Measurements from ENCODE around the gene KRTAP4-11.
"Not testable (repeated sequence)": the region's sequence is repeated elsewhere in the genome, so short reads cannot be mapped to it uniquely, and the experiment has no call there.

KRTAP4-11 gene

GRCh38 chr17:41111151-41111885, 6.9 kb downstream of the KRTAP4-11 start:
- no peak overlapping the region for H3K4me3 ChIP-seq (ENCODE audit: low read depth, low read length)
- TF ChIP-seq POLR2A (IDR thresholded peaks at IDR 0.05; ENCODE audit: extremely low read depth, insufficient read length) = no peak
- TF ChIP-seq CTCF (IDR thresholded peaks at IDR 0.05; ENCODE audit: low read depth, low read length) = no peak
- no peak for TF ChIP-seq MAX (IDR thresholded peaks at IDR 0.05; ENCODE audit: low read depth, low read length)
- TF ChIP-seq MYC (IDR thresholded peaks at IDR 0.05; ENCODE audit: low read depth, low read length) = no peak
- no peak for DNase-seq (ENCODE audit: low read depth)

- DNase-seq (ENCODE audit: low read depth) = not testable (repeated sequence)
These were observed 9.3 kb downstream of the KRTAP4-11 start for GRCh38 chr17:41108728-41109386.

DNA sequence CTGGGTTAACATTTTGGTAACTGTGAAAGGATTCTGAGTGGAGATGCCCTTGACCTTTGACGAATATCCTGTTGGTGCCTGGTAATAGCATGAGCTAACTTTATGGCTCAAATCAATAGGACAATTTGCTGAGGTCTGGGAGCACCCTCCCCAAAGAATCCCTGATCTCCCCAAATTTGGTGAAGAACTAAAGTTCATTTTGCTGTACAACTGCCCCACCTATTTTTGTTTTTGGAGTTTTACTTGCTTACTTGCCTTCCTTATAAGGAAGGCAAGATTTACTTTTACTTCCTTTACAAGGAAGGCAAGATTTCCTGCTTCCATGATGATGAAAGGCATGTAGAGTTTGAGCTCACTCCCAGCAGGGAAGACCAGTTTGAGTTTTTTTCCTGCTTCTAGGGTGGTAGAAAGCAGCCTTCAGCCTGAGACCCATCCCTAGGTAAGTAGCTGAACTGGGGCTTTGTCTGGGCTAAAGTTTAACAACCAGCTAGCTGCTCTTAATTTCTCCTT, 10.2 kb downstream of the KRTAP4-11 start:
- TF ChIP-seq CTCF (IDR thresholded peaks at IDR 0.05; ENCODE audit: low read depth, low read length) = no peak
- no peak for TF ChIP-seq MYC (IDR thresholded peaks at IDR 0.05; ENCODE audit: low read depth, low read length)
- TF ChIP-seq POLR2A (IDR thresholded peaks at IDR 0.05; ENCODE audit: extremely low read depth, insufficient read length) = no peak
- no peak for TF ChIP-seq MAX (IDR thresholded peaks at IDR 0.05; ENCODE audit: low read depth, low read length)
- no peak for DNase-seq (ENCODE audit: low read depth)
- no peak overlapping the region for H3K4me3 ChIP-seq (ENCODE audit: low read depth, low read length)

More at GRCh38 chr17:41108728-41109386, 9.3 kb downstream of the KRTAP4-11 start:
- not testable (repeated sequence) for H3K4me3 ChIP-seq (ENCODE audit: low read depth, low read length)

DNA sequence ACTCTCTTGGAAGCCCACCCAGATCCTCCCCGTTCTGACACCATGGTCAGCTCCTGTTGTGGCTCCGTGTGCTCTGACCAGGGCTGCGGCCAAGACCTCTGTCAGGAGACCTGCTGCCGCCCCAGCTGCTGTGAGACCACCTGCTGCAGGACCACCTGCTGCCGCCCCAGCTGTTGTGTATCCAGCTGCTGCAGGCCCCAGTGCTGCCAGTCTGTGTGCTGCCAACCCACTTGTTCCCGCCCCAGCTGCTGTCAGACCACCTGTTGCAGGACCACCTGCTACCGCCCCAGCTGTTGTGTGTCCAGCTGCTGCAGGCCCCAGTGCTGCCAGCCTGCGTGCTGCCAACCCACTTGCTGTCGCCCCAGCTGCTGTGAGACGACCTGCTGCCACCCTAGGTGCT, 12.8 kb downstream of the KRTAP4-11 start, which contains the start of gene KRTAP4-9:
KRTAP4-9 (plus strand) TSS at position 43 of the 400 bp plus-strand sequence; CDS start at position 43, 0 bp downstream.
- DNase-seq (ENCODE audit: low read depth); H3K4me3 ChIP-seq (ENCODE audit: low read depth, low read length): not testable (repeated sequence)

DNA sequence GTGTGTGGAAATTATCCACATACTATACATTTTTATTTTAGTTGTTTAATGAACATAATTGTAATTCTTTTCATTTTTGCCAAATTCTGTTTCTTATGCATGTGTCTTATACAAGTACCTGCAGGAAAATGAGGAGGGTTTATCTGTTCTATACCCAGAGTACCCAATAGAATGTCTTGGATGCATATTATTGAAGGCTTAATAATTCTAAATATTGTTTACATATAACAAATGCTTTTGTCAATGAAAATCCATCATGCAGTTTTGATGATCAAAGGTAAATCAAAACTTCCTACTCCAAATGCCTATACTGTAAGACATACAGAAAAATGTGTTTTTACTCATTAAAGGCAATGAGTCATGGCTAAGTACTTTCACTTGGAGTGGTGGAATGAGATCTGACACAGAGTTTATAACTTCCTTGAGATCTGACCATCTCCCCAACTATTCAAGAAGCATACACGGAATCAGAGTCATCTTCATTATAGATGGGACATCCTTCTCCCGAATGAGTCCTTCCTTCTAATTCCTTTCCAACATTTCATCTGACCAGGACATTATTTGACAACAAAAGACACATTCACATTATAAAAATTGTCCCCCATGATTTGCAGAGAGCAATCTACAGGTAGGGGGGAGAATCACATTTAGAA, 13.7 kb downstream of the KRTAP4-11 start:
- DNase-seq (ENCODE audit: low read depth); H3K4me3 ChIP-seq (ENCODE audit: low read depth, low read length): not testable (repeated sequence)

GRCh38 chr17:41103896-41104295, 14.3 kb downstream of the KRTAP4-11 start:
- DNase-seq (ENCODE audit: low read depth) = no peak
- no peak for TF ChIP-seq CTCF (IDR thresholded peaks at IDR 0.05; ENCODE audit: low read depth, low read length)
- no peak for TF ChIP-seq MAX (IDR thresholded peaks at IDR 0.05; ENCODE audit: low read depth, low read length)
- TF ChIP-seq MYC (IDR thresholded peaks at IDR 0.05; ENCODE audit: low read depth, low read length) = no peak
- no peak for TF ChIP-seq POLR2A (IDR thresholded peaks at IDR 0.05; ENCODE audit: extremely low read depth, insufficient read length)
- H3K4me3 ChIP-seq (ENCODE audit: low read depth, low read length) = no peak overlapping the region

- TF ChIP-seq POLR2A (IDR thresholded peaks at IDR 0.05; ENCODE audit: extremely low read depth, insufficient read length) = no peak
- TF ChIP-seq MYC (IDR thresholded peaks at IDR 0.05; ENCODE audit: low read depth, low read length) = no peak
- TF ChIP-seq CTCF (IDR thresholded peaks at IDR 0.05; ENCODE audit: low read depth, low read length) = no peak
- TF ChIP-seq MAX (IDR thresholded peaks at IDR 0.05; ENCODE audit: low read depth, low read length) = no peak
- DNase-seq (ENCODE audit: low read depth) = no peak
These were observed 16.4 kb downstream of the KRTAP4-11 start, which contains the start of gene KRTAP4-16 for GRCh38 chr17:41101586-41102259. Gene KRTAP4-16, minus strand, starts transcription at chr17:41102209. Its CDS starts 0 bp downstream, at chr17:41102209.

DNA sequence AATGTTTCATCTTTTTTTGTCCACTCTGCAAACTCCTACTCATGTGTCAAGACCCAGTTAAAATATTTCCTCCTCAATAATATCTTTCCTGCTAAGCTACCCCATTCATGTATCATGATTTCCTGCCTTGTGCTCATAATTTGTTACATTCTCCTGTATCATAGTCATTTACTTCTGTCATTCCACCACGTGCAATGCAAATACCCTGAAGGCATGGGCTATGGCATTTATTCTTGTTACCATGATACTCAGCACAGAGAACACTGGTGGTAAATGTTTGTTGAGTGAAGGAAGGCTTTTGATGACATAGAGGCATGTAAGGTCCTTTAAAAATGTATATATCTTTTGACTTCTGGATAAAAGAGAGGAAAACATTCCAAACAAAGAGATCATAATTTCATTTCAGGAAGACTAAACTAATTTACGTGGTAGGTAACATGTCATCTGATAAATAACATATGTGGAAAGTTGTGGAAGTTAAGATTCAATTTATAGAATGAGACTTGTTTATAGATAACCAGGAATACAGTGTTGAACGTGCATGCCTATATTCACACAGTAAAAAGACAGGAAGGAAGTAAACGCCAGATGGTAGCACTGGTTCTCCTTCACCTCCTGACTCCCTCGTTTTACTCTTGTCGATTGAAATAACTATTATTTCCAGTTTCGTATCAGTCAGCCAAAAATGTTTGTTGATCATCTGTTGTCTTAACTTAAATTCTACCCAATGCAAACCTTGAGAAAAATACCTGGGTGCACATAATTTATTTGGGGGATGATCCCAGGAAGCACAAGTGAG, 18.3 kb downstream of the KRTAP4-11 start:
- DNase-seq (ENCODE audit: low read depth) = not testable (repeated sequence)

More at GRCh38 chr17:41101586-41102259, 16.4 kb downstream of the KRTAP4-11 start, which contains the start of gene KRTAP4-16:
- no peak within 1 kb of the TSS for H3K4me3 ChIP-seq (ENCODE audit: low read depth, low read length)

More for the DNA sequence above, 18.3 kb downstream of the KRTAP4-11 start:
- not testable (repeated sequence) for H3K4me3 ChIP-seq (ENCODE audit: low read depth, low read length)
